HG03097 (cell line): ENCODE results near the gene AHCYL2.

Experiments used
- ATAC-seq: cut with Tn5 transposase; IDR thresholded peaks from one replicate; pipeline ENCODE4 v1.9.1; 2021; ENCODE audit not compliant: unreplicated experiment, low FRiP score

Gene AHCYL2

DNA sequence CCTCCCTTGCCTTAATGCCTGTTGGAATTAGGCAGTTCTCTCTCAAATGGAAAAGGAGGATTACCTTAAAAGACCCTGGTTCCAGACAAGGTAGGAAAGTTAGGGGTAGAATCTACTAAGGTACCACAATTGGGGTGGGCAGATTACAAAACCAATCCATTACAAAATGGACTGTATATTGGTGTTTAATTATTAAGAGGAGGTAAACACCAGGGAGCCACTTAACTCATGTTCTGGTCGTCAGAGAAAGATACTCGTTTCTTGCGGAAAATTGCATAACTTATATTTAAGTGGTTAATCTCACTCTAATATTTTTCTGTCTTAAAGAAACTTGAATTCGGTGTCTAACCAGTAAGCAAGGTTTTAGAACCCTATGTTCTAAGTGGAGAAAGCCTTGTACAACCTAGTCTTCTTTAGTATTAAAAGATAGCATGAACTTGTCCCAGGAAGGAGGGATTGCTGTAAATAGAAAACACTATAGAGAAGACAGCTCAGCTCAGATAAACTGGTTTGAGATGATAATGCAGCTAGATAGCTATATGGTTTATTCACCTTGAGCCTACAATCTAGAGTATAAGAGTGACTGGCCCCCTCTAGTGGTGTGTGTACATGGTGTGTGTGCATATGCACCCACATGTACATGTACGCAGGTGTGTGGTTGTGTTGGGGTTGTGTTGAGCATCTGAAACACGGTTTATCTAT lies 151.4 kb downstream of the AHCYL2 start:
- ATAC-seq = no peak

DNA sequence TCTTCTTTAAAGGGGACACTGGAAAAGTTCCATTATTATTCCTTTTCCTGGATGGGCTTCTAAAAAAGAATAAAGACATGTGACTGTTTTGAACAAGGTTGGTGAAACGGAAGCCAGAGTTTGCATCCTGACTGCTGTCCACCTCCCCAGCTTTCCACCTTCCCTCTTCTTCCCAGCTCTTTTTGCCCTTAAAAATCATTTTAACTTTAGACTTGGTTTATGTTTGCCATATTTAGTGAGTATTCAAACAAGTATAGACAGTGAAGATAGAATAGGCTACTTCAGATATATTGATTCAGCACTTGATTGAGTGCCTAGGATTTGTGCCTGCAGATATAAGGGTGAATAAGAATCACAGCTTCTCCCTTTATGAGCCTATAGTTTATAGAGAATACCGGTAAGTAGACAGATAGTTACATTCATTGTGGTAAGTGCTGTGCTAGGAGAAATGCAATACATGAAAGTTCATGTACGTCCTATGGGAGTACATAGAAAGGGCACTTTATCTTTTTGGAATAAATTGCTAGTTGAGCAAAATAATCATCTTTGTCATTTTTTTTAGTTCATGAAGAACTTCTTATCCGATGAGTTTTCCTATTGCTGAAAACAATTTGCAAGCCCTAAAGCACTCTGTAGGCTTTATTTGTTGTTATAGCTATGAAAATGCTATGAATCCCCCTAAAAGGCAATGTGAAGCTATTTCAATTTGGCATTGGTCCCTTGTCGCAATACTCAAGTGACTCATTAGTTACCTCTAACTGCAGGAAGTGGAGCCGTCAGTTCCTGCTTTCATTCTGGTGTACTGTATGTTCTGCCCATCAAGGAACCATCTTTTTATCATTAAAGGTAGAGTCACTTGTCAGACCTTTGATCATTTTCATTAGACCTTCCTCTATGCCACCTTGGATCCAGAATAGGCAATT lies 152.2 kb downstream of the AHCYL2 start:
- ATAC-seq = no peak

GRCh38 chr7:129381710-129382484 lies 157.1 kb downstream of the AHCYL2 start:
- no peak for ATAC-seq

- ATAC-seq = no peak
Measured at GRCh38 chr7:129383542-129384132, 158.8 kb downstream of the AHCYL2 start.

DNA sequence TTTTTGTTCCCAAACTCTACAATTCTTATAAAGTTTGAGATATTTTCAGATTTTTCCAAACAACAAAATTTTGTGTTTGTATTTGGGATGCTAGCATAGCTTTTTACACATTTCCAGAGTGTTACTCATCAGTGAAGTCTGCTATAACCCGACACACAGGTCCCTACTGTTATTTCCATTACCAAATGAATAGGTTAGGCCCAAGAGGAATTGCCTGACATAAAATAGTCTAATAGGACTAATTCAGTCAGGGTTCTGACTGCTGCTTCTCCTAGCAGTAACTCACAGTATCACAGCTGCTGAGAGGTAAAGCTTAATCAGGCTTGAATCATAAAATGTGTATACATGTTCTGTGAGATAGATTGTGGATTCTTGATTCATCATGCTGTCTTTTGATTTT lies 160.3 kb downstream of the AHCYL2 start:
- ATAC-seq = no peak

DNA sequence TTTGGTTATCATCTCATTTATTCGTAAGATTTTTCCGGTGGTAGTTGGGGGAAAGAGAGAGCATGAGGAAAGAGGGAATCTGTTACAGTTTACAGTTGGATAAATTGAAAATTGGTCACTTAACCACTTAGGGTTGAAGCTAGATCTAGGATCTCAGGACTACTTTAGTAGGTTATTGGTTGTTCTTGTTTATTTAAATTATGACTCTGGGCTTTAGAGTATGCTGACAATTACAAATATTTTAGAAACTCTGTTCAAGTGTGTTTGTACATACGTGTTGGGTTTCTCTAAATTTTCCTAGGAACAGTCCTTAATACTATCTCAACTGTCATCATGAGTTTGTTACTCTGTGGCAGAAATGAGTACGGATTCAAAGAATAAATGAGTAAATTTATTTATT lies 160.8 kb downstream of the AHCYL2 start:
- no peak for ATAC-seq

GRCh38 chr7:129386506-129386905 lies 161.7 kb downstream of the AHCYL2 start:
- ATAC-seq = no peak

- ATAC-seq = no peak
Measured at GRCh38 chr7:129387537-129387936, 162.7 kb downstream of the AHCYL2 start.

DNA sequence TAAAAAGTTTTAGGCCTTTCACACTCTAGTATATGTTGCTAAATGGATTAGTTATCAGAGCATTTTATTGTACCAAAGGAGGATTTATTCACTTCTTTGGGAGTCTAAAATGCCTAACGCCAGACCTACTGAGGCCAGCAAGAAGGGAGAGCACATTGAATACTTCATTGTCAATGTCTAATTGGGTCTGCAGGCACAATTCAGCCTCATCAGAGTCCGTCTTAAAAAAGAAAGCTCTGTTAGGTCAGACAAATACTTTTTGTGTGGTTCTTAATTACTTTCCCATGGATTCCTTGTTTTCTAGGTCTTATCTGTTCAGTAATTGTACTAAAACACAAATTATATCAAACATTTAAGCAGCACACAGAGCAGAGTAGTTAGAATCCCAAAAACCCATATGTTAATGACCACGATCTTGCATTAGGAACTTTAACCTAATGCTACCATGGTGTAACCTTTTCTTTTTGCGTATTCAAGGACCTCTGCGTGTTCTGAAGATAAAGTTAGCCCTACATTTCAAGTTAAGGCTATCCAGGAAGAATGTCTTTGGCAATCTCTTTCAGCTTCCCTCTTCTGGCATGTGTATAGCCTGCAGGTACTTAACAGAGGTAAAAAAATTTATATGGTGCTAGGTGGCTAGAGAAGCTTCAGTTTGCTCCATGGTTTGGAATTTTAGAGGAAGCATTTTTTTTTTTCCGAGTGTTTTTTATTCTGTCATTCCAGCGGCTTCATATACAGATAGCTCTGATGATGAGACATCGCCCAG lies 163.7 kb downstream of the AHCYL2 start:
- ATAC-seq = no peak

DNA sequence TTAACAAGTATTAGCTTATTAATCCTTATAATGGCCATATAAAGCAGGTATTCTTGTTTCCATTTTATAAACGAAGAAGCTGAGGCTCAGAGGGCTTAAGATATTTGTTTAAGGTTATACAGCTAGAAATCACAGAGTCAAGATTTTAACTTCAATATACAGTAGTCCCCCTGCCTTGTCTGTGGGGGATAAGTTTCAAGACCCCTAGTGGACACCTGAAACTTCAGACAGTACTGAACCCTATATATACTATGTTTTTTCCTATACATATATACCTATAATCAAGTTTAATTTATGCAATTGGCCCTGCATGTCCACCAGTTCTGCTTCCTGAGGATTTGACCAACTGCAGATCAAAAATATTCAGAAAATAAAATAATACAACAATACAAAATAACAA lies 165.0 kb downstream of the AHCYL2 start:
- no peak for ATAC-seq

DNA sequence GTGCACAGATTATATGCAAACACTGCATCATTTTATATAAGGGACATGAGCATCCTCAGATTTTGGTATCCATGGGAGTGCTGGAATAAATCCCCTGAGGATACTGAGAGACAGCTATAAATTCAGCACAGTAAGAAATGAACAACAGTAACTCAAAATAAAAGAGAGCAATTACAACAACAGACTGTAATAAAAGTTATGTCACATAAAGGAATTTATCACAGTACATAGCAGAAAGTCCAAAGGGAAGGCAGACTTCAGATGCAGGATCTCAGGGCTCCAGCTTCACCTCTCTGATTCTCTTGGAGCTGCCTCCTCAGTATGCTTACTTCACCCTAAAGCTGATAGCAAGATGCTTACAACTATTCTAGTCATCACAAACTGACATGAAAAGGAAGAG lies 165.5 kb downstream of the AHCYL2 start:
- no peak for ATAC-seq

- no peak for ATAC-seq
Measured at GRCh38 chr7:129391546-129392171, 166.8 kb downstream of the AHCYL2 start.

GRCh38 chr7:129393255-129393654 lies 168.4 kb downstream of the AHCYL2 start:
- no peak for ATAC-seq

GRCh38 chr7:129394101-129394500 lies 169.3 kb downstream of the AHCYL2 start:
- no peak for ATAC-seq

- ATAC-seq = no peak
Measured at GRCh38 chr7:129394982-129395914, 170.4 kb downstream of the AHCYL2 start.

DNA sequence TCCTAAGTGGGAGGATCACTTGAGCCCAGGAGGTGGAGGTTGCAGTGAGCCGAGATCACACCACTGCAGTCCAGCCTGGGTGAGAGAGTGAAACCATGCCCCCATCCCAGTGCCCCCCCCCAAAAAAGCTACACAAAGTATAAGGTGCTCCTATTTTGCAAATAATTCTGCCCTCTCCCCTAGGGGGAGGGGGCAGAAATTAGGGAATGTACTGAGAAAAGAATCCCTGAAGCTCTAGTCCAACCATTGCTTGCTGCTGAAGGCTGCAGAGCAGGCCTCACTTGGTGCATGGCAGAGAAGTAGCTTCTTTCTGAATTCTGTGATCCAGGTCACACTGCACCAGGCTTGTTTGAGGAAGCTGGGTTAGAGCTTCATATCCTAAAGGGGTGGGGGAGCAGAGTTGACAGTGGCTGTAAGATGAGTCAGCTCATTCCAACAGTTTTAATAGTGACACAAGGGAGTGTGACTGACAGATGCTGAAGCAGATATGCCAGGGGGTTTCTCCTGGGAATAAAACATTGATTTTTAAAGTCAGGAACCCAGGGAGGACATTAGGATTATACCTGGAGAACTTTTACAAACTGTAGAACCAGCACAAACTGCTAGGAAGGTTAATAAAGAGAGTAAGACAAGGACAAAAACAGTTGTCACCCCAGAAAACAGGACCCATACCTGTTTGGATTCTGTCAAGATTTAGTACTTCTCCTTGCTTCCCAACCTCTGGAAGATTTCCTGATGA lies 176.6 kb downstream of the AHCYL2 start:
- no peak for ATAC-seq

DNA sequence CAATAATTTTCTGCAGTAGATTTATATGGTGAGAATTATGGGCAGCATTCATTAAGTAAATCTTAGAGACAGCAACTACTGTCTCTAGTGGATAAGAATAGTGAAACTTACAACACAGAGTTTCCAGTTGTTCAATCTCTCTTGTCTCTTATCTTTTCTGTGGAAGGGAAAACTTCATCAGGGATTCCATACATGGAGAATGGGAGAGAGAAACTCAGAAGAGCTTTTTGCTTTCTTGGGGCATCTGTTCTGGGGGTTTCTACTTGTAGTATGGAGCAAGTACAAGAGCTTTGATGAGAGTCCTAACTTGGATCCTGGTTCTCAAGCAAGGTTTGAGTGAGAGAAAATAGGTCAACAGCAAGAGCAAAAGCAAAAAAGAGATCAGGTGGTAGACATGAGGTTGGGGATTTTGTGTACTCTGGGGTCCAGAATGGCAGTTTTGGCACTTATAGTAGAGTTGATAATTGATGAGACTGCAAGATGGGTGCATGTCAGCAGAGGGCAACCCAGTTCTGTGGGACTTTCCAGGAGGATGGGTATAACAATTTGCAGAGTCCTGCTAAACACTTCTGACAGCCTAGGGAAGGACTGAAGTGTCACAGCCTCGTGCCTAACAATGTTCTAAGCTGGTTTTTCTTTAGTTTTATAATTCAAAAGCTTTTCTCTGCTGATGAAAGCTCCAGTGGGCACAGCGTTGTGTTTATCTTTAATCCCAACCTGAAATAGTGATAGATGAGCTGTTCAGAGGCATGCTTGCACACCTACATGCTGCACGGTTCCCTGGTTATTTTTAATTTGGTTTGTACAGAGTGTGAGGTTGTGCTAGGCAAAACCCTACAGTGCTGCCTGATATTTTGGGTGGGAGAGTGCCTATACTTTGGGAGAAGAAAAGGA lies 177.4 kb downstream of the AHCYL2 start:
- ATAC-seq = peak; percentile 52
